Aorta (tissue), 5 donors: ENCODE results near the gene LEO1. TPM values are rescaled to one million over a fixed set of nuclear protein-coding genes. Genes with fewer than 3 reads are reported as not detected.

Source experiments
- ATAC-seq: fragments of 200-7000 bp; cut with Tn5 transposase; one replicate; pipeline ENCODE4 v1.9.1; 2022; ENCODE audit warnings: moderate library complexity; ENCODE audit not compliant: low FRiP score
- DNase-seq, 2 donors: peaks; one replicate each; pipeline ENCODE4 v3.0.0-alpha.2; 2020
- H3K27ac ChIP-seq, 2 donors: one replicate each; pipeline ENCODE4 v1.5.1; 2013; ENCODE audit warnings: low read length in 2 of 2, mild to moderate bottlenecking in 2 of 2, moderate library complexity in 2 of 2, control low read depth in 1 of 2, inconsistent platforms in 1 of 2, low read depth in 1 of 2
- H3K27me3 ChIP-seq, 2 donors: one replicate each; pipeline ENCODE4 v1.6.1; 2013; ENCODE audit warnings: control low read depth in 1 of 2, low read length in 1 of 2, mild to moderate bottlenecking in 1 of 2, moderate library complexity in 1 of 2; ENCODE audit not compliant: insufficient read depth in 2 of 2, control insufficient read depth in 1 of 2
- H3K36me3 ChIP-seq, 2 donors: one replicate each; pipeline ENCODE4 v1.6.1; 2013; ENCODE audit warnings: control low read depth in 1 of 2, low read length in 1 of 2, mild to moderate bottlenecking in 1 of 2; ENCODE audit not compliant: insufficient read depth in 2 of 2, control insufficient read depth in 1 of 2
- H3K4me1 ChIP-seq, 2 donors: one replicate each; pipeline ENCODE4 v1.6.1; 2013; ENCODE audit warnings: low read length in 2 of 2, control low read depth in 1 of 2, mild to moderate bottlenecking in 1 of 2, moderate library complexity in 1 of 2; ENCODE audit not compliant: insufficient read depth in 2 of 2, control insufficient read depth in 1 of 2
- H3K4me3 ChIP-seq, 2 donors: one replicate each; pipeline ENCODE4 v1.5.1; 2013; ENCODE audit warnings: low read length in 2 of 2, control low read depth in 1 of 2, mild to moderate bottlenecking in 1 of 2
- H3K9me3 ChIP-seq: one replicate; pipeline ENCODE4 v1.6.1; 2013; ENCODE audit warnings: mild to moderate bottlenecking, low read length; ENCODE audit not compliant: control insufficient read depth
- WGBS, 2 donors: extraction: QIAGEN DNeasy Blood & Tissue Kit; methylation state at CpG; one replicate each; pipeline ENCODE4 v1.1.7; 2013; 5-methylcytosine and 5-hydroxymethylcytosine counted together
- intact Hi-C, 2 donors: fragments of 100-400 bp; cut with DNase I; formaldehyde crosslinking; loops; one replicate each; pipeline versions ENCODE4 v1.14.2 to v1.15.0; 2022
- polyA plus RNA-seq, 2 donors: library from polyadenylated mRNA; stranded (reverse); fragments of 200-250 nt; gene quantifications; one replicate each; pipeline ENCODE4 v1.2.3, GENCODE V29; 2013
- total RNA-seq, 2 donors: library from RNA; stranded (reverse); fragmentation: NEBNext Ultra II Directional; extraction: Animal tissue kit (Norgen Biotek cat#: 25700); gene quantifications; one replicate each; pipeline ENCODE4 v1.2.1, GENCODE V29; 2021
- donor health status: healthy with polysubstance abuse.
- donor health status: Bipolar disorder and iron deficiency.
- donor health status: DM: no; HTN: no; CAD: no.
- donor health status: DM: no; HTN: no; CAD: no.
- donor health status: DM: yes; HTN: yes; CAD: no.

LEO1 gene
- total and polyA plus RNA-seq, 4 donors: 7.4 to 10.3 (median 9.0) TPM

DNA sequence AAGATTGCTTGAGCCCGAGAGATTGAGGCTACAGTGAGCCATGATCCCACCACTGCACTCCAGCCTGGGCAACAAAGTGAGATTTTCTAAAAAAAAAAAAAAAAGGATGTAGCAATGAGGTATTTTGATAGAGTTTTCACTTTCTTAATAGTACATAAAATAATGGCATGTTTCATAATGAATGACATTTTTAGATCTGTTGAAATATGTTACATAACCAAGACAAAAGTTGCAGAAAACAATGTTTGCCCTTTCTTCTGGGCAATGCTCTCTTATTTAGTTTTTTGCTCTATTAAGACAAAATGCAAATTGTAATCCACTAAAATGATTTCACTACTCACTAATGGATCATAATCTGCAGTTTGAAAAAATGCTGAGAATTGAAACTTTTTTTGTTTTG is 43.0 kb upstream of the LEO1 start:
- intact Hi-C loops: no loop called here
- Histone ChIP-seq H3K27me3 (no peaks in the 10 kb centered on the region), H3K27ac (no peak overlapping the region), H3K36me3 (no peaks in the 10 kb centered on the region), H3K4me1 (no peaks in the 10 kb centered on the region), H3K9me3 (no peaks in the 10 kb centered on the region), H3K4me3 (no peak overlapping the region)
- DNase-seq (no peak), ATAC-seq (no peak)
- 100% methylated on average over 1 of the region's 1 CpG for WGBS, 2 donors

DNA sequence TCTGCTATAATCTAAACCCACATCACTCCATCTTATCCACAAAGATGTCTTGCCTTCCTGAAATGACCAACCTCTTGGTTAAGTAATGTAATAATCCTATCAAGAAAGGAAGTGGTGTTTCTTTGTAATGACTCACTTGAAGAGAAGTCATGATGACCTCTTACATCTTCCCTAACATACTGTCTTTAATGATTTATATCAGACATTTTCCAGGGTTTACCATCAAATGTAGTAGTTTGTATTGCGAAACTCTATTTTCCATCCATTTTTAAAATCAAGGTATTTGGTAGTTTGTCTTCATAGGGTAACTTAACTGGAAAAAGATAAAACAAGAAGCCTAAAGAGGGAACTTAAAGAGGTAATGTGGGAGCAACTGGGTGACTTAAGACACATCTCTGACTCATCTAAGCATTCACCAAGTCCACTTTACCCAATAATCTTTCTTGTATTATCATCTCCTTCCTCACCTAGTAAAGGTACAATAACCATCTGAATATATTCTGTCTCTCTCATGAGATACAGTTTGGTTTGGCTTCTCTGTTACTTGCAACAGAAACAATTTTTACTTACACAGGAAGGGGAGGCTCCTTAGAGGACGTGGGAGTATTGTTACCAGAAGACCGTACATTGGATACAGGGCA is 41.7 kb upstream of the LEO1 start:
- H3K27ac ChIP-seq: no peak overlapping the region

DNA sequence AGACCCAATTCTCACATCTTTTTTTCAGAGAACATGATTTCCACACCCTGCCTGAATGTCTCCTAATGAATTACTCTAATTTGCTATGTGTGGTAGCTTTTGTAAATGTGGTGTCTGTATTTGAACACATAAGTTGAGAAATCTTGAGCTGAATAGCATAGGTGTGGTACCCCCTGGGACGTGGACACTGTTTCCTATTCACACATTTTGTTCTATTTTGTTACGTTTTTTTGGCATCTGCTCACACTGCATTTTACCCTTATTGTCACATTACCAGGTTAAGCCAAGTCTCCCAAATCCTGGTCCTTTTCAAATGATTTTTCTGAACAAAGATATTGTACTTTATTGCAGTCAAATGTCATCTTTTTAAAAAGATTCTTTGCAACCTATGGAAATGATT is 40.6 kb upstream of the LEO1 start:
- H3K27ac ChIP-seq: no peak overlapping the region
- ATAC-seq: no peak
- no peak for DNase-seq
- intact Hi-C loops: no loop called here
- WGBS, 2 donors: 59 to 69% methylated on average over 2 of the region's 2 CpGs
- no peaks in the 10 kb centered on the region for H3K9me3 ChIP-seq
- H3K36me3 ChIP-seq: no peaks in the 10 kb centered on the region
- H3K27me3 ChIP-seq: no peaks in the 10 kb centered on the region
- H3K4me1 ChIP-seq: no peaks in the 10 kb centered on the region
- H3K4me3 ChIP-seq: no peak overlapping the region

More for the DNA sequence above, 41.7 kb upstream of the LEO1 start:
- no peak for DNase-seq
- H3K36me3 ChIP-seq: no peaks in the 10 kb centered on the region
- no peaks in the 10 kb centered on the region for H3K27me3 ChIP-seq
- no peak overlapping the region for H3K4me3 ChIP-seq
- WGBS, 2 donors: 94 to 95% methylated on average over 3 of the region's 3 CpGs
- H3K9me3 ChIP-seq: no peaks in the 10 kb centered on the region
- no peaks in the 10 kb centered on the region for H3K4me1 ChIP-seq
- ATAC-seq: no peak
- intact Hi-C loops: no loop called here

DNA sequence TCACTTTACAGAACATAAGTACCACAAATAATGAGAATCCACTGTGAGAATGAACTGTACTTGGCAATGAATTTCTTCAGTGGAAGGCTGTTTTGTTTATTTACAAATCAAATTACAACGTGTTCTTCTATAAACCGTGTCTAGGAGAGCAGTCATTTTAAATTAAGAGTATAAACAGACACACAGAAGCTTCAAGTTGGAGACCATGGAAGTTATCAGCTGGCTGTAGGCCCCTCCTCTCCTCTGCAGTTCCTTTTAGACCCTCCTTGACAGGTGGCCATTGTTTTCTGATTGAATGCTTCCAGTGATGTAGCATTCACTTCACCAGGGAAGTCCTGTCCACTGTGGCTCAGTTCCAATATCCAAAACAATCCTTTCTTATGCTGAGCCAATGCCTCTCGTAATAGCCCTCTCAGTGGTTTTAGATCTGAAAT is 40.1 kb upstream of the LEO1 start:
- intact Hi-C loops: no loop called here
- no peak for DNase-seq
- H3K4me1 ChIP-seq: no peaks in the 10 kb centered on the region
- no peaks in the 10 kb centered on the region for H3K9me3 ChIP-seq
- no peaks in the 10 kb centered on the region for H3K36me3 ChIP-seq
- ATAC-seq: no peak
- H3K4me3 ChIP-seq: no peak overlapping the region
- no peaks in the 10 kb centered on the region for H3K27me3 ChIP-seq
- WGBS, 2 donors: 45 to 52% methylated on average over 3 of the region's 3 CpGs
- H3K27ac ChIP-seq: no peak overlapping the region

DNA sequence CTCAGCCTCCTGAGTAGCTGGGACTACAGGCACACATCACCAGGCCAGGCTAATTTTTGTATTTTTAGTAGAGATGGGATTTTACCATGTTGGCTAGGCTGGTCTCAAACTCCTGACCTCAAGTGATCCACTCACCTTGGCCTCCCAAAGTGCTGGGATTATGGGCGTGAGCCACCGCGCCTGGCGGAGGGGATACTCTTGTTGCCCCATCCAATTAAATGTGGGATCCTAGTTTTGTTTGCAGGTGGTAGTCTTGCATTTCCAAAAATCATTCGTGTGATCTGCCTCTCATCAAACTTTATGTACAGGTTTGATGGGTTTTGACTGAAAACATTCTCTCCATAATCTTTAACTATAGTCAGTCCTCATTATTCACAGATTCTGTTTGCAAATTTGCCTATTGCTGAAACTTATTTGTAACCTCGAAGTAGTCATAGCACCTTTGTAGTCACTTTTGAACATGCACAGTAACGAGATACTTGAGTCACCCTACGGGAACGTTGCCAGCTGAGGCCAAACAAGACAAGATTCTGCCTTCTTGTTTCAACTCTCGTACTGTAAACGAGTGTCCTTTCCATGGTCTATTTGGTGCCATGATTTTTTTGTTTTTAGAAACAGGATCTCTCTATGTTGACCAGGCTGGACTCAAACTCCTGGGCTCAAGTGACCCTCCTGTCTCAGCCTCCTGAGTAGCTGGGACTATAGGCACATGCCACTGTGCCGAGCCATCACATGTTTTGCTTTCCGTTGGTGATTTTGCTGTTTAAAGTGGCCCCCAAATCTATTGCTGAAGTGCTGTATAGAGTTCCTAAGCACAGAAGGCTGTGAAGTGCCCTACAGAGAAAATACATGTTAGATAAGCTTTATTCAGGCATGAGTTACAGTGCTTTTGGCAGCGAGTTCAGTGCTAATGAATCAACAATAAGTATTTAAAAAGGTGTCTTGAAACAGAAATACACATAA is 39.3 kb upstream of the LEO1 start:
- no peak for ATAC-seq

DNA sequence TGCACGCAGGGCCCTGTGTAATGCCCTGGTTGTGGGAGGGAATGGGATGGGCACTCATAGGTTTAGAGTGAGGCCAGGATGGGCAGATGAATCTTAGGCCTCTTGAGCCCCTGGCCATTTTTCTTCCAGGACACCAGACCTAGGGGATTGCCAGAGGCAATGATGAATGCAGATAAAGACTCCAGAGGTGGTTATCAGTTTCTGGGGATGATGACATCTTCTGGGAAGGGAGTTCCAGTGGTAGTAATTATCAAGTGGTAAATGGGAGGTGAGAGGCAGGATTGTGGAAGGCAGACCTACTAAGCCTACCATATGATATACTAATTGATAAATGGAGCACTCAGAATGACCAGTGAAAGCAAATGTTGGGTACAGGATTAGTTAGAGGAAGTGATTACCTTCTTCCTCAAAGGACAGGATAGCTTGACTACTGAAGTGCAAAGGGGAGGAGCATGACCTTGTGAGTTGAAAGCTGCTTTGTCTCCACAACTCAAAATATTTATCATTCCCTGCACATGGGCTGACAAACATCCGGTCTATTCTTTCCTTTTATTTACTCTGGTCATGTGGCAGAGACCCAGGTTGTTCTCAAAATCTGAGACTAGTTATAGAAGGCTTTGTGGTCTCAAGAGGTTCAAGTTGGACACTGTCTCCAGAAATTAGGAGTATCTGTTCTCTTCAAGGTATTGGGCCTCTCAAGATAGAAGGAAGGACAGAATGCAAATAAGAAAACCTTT is 37.3 kb upstream of the LEO1 start:
- Histone ChIP-seq H3K36me3 (no peaks in the 10 kb centered on the region), H3K27ac (no peak overlapping the region), H3K4me3 (no peak overlapping the region), H3K9me3 (no peaks in the 10 kb centered on the region), H3K4me1 (no peaks in the 10 kb centered on the region), H3K27me3 (no peaks in the 10 kb centered on the region)
- intact Hi-C loops: no loop called here
- ATAC-seq: no peak
- WGBS, 2 donors: 76 to 81% methylated on average over 2 of the region's 2 CpGs
- no peak for DNase-seq

More for the DNA sequence above, 39.3 kb upstream of the LEO1 start:
- Histone ChIP-seq H3K4me3 (no peak overlapping the region), H3K4me1 (no peaks in the 10 kb centered on the region), H3K27ac (no peak overlapping the region), H3K27me3 (no peaks in the 10 kb centered on the region), H3K9me3 (no peaks in the 10 kb centered on the region), H3K36me3 (no peaks in the 10 kb centered on the region)
- 87 to 89% methylated on average over 14 of the region's 14 CpGs for WGBS, 2 donors
- peak in 1 of 2 donors; percentile 49 for DNase-seq
- intact Hi-C loops: no loop called here

GRCh38 chr15:52008359-52008697 is 36.8 kb upstream of the LEO1 start:
- H3K4me3 ChIP-seq: no peak overlapping the region
- intact Hi-C loops: no loop called here
- 92 to 95% methylated on average over 5 of the region's 5 CpGs for WGBS, 2 donors

DNA sequence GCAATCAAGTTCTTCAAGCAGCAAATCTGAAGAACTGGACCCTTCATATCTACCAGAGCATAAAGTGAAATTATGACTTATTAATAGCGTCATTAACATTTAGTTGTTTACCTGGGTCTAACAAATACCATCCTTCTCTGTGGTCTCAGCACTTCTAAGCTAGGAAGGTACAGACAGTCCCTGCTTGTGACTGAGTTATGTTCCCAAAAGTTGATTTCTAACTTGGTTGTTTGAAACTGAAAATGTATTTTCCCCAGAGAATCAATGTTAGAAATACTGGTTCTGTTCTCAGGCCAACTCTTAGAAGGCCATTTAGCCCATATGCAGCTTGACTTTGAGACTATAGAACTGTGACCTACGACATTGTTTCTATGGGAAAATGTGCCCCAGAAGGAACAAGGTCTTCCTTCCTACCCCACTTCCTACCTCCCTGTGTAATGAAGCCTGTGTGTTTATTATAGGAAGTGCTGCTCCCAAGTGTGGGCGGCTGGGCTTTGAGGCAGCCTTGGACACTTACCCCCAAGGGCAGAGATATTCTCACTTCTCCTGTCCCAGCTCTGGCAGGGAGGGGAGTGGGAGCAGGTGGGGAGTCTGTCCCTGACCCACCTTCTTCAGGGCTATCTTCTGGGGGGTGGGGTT is 35.2 kb upstream of the LEO1 start:
- DNase-seq (peak in 1 of 2 donors; percentile 55), ATAC-seq (no peak)
- 82 to 87% methylated on average over 3 of the region's 3 CpGs for WGBS, 2 donors
- intact Hi-C loops: no loop called here
- H3K4me3 ChIP-seq: no peak overlapping the region
- no peaks in the 10 kb centered on the region for H3K36me3 ChIP-seq
- no peak overlapping the region for H3K27ac ChIP-seq
- no peaks in the 10 kb centered on the region for H3K27me3 ChIP-seq
- no peaks in the 10 kb centered on the region for H3K9me3 ChIP-seq
- H3K4me1 ChIP-seq: no peaks in the 10 kb centered on the region

More at GRCh38 chr15:52008359-52008697, 36.8 kb upstream of the LEO1 start:
- ATAC-seq (no peak), DNase-seq (no peak)
- H3K9me3 ChIP-seq: no peaks in the 10 kb centered on the region
- no peaks in the 10 kb centered on the region for H3K36me3 ChIP-seq
- H3K27me3 ChIP-seq: no peaks in the 10 kb centered on the region
- H3K4me1 ChIP-seq: no peaks in the 10 kb centered on the region
- H3K27ac ChIP-seq: no peak overlapping the region
